HCT116 (cell line): ENCODE results near the gene MYO1G. TPM values are rescaled to one million over a fixed set of nuclear protein-coding genes. Genes with fewer than 3 reads are reported as not detected.

Experiments used
- ATAC-seq: fragments of 200-7000 bp; cut with Tn5 transposase; 2 replicates; pipeline ENCODE4 v1.9.1; 2020; ENCODE audit warnings: mild to moderate bottlenecking, moderate library complexity
- BruUV-seq: library from RNA; stranded (reverse); fragments of 400-500 nt; replicated peaks from 2 replicates; lab custom pipeline; 2021; lab: Mats Ljungman, UMichigan
- CTCF ChIA-PET: fragments of 300-600 bp; sonication (Branson Sonifier 250); formaldehyde crosslinking; loops from one replicate; lab custom pipeline; 2021; ENCODE audit warnings: antibody characterized with exemption; lab: Charles Lee
- POLR2A ChIA-PET: fragments of 300-600, 350-600 bp; sonication (Branson Sonifier 250); formaldehyde crosslinking; loops from one replicate; lab custom pipeline; 2021; ENCODE audit warnings: antibody characterized with exemption; lab: Charles Lee
- RAD21 ChIA-PET, 2 experiments: fragments of 300-600 bp; sonication (Branson Sonifier 250); formaldehyde crosslinking; loops; one replicate each; lab custom pipeline; 2023; ENCODE audit warnings: low total read pairs in 2 of 2; ENCODE audit not compliant: uncharacterized antibody in 2 of 2, unreplicated experiment in 2 of 2, low non-redundant PET in 1 of 2; lab: Charles Lee
- DNase-seq: peaks from one replicate; pipeline ENCODE4 v3.0.0-alpha.2; 2010; ENCODE audit warnings: low read depth, low spot score
- H2AFZ ChIP-seq: fragments of 200-600 bp; shearing (Covaris generic), sonication (generic); 2 replicates; pipeline ENCODE4 v1.6.1; 2017; ENCODE audit warnings: low read depth, mixed run types, mixed read lengths, antibody characterized with exemption, low read length; ENCODE audit not compliant: poor library complexity, severe bottlenecking
- H3K27ac ChIP-seq: 2 replicates; pipeline ENCODE4 v1.5.1; 2012; ENCODE audit warnings: low read depth, low read length
- H3K27me3 ChIP-seq: fragments of 200-600 bp; sonication (generic); 2 replicates; pipeline ENCODE4 v1.6.1; 2016; ENCODE audit warnings: mixed run types, low read length, mixed read lengths; ENCODE audit not compliant: insufficient read depth
- H3K36me3 ChIP-seq, 2 experiments: fragments of 200-500 bp in 1 of 2; fragments of 200-600 bp in 1 of 2; sonication (Bioruptor generic) in 1 of 2; sonication (generic) in 1 of 2; 2 replicates each; pipeline versions ENCODE4 v1.5.1 to v1.6.1; 2014 to 2016; ENCODE audit warnings: low read length in 2 of 2, inconsistent platforms in 1 of 2, mixed read lengths in 1 of 2, mixed run types in 1 of 2; ENCODE audit not compliant: insufficient read depth in 2 of 2, control insufficient read depth in 1 of 2
- H3K4me1 ChIP-seq, 2 experiments: fragments of 200-600 bp in 1 of 2; sonication (generic) in 1 of 2; 2 replicates each; pipeline versions ENCODE4 v1.5.1 to v1.6.1; 2012 to 2017; ENCODE audit warnings: low read length in 2 of 2, inconsistent platforms in 1 of 2, mild to moderate bottlenecking in 1 of 2, mixed read lengths in 1 of 2, mixed run types in 1 of 2, moderate library complexity in 1 of 2; ENCODE audit not compliant: insufficient read depth in 2 of 2, control insufficient read depth in 1 of 2
- H3K4me2 ChIP-seq: fragments of 200-600 bp; sonication (generic); 2 replicates; pipeline ENCODE4 v1.6.1; 2017; ENCODE audit warnings: mixed run types, low read length, mixed read lengths
- H3K4me3 ChIP-seq, 2 experiments: fragments of 200-600 bp in 1 of 2; sonication (generic) in 1 of 2; replicated peaks in 1 of 2; 2 replicates each; pipeline ENCODE4 v1.5.1; 2011 to 2016; ENCODE audit warnings: low read length in 2 of 2, control low read depth in 1 of 2, low read depth in 1 of 2, mild to moderate bottlenecking in 1 of 2, mixed read lengths in 1 of 2, mixed run types in 1 of 2
- H3K79me2 ChIP-seq: fragments of 200-600 bp; sonication (generic); 2 replicates; pipeline ENCODE4 v1.6.1; 2017; ENCODE audit warnings: mild to moderate bottlenecking, mixed run types, low read length, moderate library complexity, mixed read lengths; ENCODE audit not compliant: insufficient read depth
- H3K9ac ChIP-seq: fragments of 200-600 bp; sonication (generic); 2 replicates; pipeline ENCODE4 v1.6.1; 2016; ENCODE audit warnings: low read length, mixed read lengths
- H3K9me2 ChIP-seq: fragments of 200-600 bp; sonication (generic), shearing (Covaris generic); 2 replicates; pipeline ENCODE4 v1.6.1; 2017; ENCODE audit warnings: mixed run types, mild to moderate bottlenecking, moderate library complexity; ENCODE audit not compliant: insufficient read depth
- H3K9me3 ChIP-seq, 2 experiments: fragments of 200-500 bp in 1 of 2; fragments of 200-600 bp in 1 of 2; sonication (Bioruptor generic) in 1 of 2; sonication (generic) in 1 of 2; 2 replicates each; pipeline ENCODE4 v1.6.1; 2014 to 2017; ENCODE audit warnings: low read length in 2 of 2, mixed read lengths in 2 of 2, inconsistent platforms in 1 of 2, low read depth in 1 of 2, mild to moderate bottlenecking in 1 of 2, mixed run types in 1 of 2, moderate library complexity in 1 of 2; ENCODE audit not compliant: control insufficient read depth in 1 of 2, insufficient read depth in 1 of 2
- H4K20me1 ChIP-seq: fragments of 200-600 bp; sonication (generic), shearing (Covaris generic); 2 replicates; pipeline ENCODE4 v1.6.1; 2017; ENCODE audit warnings: mixed run types, mild to moderate bottlenecking, moderate library complexity; ENCODE audit not compliant: insufficient read depth
- CBX3 ChIP-seq: IDR thresholded peaks from 2 replicates; pipeline ENCODE4 v1.6.1; 2012; ENCODE audit warnings: low read depth
- ELF1 ChIP-seq: IDR thresholded peaks from 2 replicates; pipeline ENCODE4 v1.6.1; 2012; ENCODE audit warnings: low read depth, borderline replicate concordance
- EZH2phosphoT487 ChIP-seq: fragments of 200-600 bp; IDR thresholded peaks from 2 replicates; pipeline ENCODE4 v1.6.1; 2018; ENCODE audit warnings: antibody characterized with exemption, borderline replicate concordance
- JUND ChIP-seq: IDR thresholded peaks from 2 replicates; pipeline ENCODE4 v1.6.1; 2012
- POLR2A ChIP-seq: IDR thresholded peaks from 2 replicates; pipeline ENCODE4 v1.7.0; 2011; ENCODE audit warnings: borderline replicate concordance; ENCODE audit not compliant: insufficient read depth, insufficient read length; ENCODE audit errors: extremely low read depth
- SP1 ChIP-seq: IDR thresholded peaks from 2 replicates; pipeline ENCODE4 v1.6.1; 2012; ENCODE audit warnings: low read depth
- SRF ChIP-seq: IDR thresholded peaks from 2 replicates; pipeline ENCODE4 v1.6.1; 2012; ENCODE audit warnings: low read depth
- YY1 ChIP-seq: IDR thresholded peaks from 2 replicates; pipeline ENCODE4 v1.6.1; 2011; ENCODE audit warnings: low read length, low read depth, moderate library complexity, mild to moderate bottlenecking; ENCODE audit not compliant: insufficient replicate concordance; ENCODE audit errors: extremely low read depth
- ZFX ChIP-seq: fragments of 450-650 bp; IDR thresholded peaks from 2 replicates; pipeline ENCODE4 v1.6.1; 2017
- intact Hi-C: fragments of 100-400 bp; cut with micrococcal nuclease; formaldehyde crosslinking; loops from 2 replicates; pipeline ENCODE4 v1.10.0; 2022
- total RNA-seq: library from RNA; stranded (reverse); gene quantifications from one replicate; pipeline ENCODE4 v1.2.1, GENCODE V29; 2021; ENCODE audit not compliant: unreplicated experiment
- TF ChIP-seq, protein P1 (sequence below): IDR thresholded peaks from 2 replicates; pipeline ENCODE4 v1.6.1; 2012; ENCODE audit warnings: low read depth
- TF ChIP-seq, protein P2 (sequence below): IDR thresholded peaks from 2 replicates; pipeline ENCODE4 v1.6.1; 2012
- TF ChIP-seq, protein P3 (sequence below): IDR thresholded peaks from 2 replicates; pipeline ENCODE4 v1.6.1; 2011; ENCODE audit warnings: mild to moderate bottlenecking, low read length, moderate library complexity; ENCODE audit not compliant: insufficient replicate concordance; ENCODE audit errors: extremely low read depth
- TF ChIP-seq, protein P4 (sequence below), 3 experiments: fragments of 200-600 bp in 1 of 3; sonication (generic) in 1 of 3; IDR thresholded peaks in 2 of 3; conservative IDR thresholded peaks in 1 of 3; 2 replicates each; pipeline ENCODE4 v1.5.1; 2012 to 2017; ENCODE audit warnings: low read depth in 2 of 3, low read length in 2 of 3, antibody characterized with exemption in 1 of 3, borderline replicate concordance in 1 of 3, control low read depth in 1 of 3, mild to moderate bottlenecking in 1 of 3, mixed read lengths in 1 of 3, mixed run types in 1 of 3, moderate library complexity in 1 of 3; ENCODE audit not compliant: insufficient read depth in 1 of 3

MYO1G gene
- total RNA-seq, 1 experiment from 2014 or later, result 0.74 TPM

DNA sequence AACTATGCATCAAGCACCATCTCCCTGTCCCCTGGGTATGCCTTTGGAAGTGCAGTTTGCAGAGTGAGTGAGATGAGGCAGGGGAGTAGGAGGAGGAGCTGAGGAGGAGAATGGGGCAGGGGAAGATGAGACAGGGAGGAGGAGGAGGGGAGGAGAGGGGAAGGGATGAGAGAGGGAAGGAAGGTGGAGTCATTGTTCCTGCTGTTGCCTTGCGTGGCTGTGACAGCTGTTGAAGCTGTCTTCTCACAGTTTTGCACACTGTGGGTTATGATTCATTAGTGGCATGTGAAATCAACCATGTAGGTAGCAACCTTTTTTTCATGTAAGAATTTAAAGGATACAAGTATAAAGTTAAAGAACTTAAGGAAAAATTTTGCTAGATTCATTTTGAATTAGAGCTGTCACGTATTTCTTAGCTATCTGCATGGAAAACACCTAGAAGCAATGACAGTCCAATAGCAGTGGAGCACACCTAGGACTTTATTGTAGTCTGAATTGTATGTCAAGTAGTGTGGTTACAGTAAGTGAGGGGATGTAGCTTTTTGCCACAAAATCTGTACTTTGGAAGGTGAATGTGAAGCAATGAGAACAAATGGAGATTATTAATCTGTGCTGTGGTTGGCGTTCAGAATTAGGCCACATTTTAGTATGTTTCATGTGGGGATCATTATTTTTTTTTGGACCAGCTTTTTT, 42.9 kb upstream of the MYO1G start (continued):
- TF ChIP-seq, protein P1, sequence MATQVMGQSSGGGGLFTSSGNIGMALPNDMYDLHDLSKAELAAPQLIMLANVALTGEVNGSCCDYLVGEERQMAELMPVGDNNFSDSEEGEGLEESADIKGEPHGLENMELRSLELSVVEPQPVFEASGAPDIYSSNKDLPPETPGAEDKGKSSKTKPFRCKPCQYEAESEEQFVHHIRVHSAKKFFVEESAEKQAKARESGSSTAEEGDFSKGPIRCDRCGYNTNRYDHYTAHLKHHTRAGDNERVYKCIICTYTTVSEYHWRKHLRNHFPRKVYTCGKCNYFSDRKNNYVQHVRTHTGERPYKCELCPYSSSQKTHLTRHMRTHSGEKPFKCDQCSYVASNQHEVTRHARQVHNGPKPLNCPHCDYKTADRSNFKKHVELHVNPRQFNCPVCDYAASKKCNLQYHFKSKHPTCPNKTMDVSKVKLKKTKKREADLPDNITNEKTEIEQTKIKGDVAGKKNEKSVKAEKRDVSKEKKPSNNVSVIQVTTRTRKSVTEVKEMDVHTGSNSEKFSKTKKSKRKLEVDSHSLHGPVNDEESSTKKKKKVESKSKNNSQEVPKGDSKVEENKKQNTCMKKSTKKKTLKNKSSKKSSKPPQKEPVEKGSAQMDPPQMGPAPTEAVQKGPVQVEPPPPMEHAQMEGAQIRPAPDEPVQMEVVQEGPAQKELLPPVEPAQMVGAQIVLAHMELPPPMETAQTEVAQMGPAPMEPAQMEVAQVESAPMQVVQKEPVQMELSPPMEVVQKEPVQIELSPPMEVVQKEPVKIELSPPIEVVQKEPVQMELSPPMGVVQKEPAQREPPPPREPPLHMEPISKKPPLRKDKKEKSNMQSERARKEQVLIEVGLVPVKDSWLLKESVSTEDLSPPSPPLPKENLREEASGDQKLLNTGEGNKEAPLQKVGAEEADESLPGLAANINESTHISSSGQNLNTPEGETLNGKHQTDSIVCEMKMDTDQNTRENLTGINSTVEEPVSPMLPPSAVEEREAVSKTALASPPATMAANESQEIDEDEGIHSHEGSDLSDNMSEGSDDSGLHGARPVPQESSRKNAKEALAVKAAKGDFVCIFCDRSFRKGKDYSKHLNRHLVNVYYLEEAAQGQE, result no peak
- TF ChIP-seq EZH2phosphoT487, result no peak
- TF ChIP-seq SP1, result no peak
- no peak for TF ChIP-seq SRF
- TF ChIP-seq POLR2A, result no peak
- TF ChIP-seq ZFX, result no peak
- no peak for TF ChIP-seq YY1
- TF ChIP-seq, protein P2, sequence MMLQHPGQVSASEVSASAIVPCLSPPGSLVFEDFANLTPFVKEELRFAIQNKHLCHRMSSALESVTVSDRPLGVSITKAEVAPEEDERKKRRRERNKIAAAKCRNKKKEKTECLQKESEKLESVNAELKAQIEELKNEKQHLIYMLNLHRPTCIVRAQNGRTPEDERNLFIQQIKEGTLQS, result no peak
- TF ChIP-seq CBX3, result no peak
- TF ChIP-seq, all 23 proteins: peak for 0

DNA sequence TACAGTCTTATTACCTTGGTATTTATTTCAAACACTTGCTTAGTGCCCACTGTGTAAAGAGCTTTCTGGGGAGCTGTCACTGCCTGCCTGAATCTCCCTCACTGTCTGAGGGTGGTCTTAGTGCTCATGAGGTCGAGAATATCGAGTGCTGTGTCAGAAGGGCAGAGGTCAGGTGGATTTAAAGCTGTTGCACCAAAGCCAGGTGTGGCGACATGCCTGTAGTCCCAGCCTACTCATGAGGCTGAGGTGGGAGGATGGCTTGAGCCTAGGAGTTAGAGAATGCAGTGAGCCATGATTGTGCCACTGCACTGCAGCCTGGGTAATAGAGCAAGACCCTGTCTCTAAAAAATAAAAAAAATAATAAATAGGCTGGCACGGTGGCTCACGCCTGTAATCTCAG, 42.1 kb upstream of the MYO1G start:
- H3K9me3 ChIP-seq, result peaks cover 0 to 8% of the 10 kb centered on the region in 2 experiments; a peak in 1 of 4 replicates
- POLR2A ChIA-PET, result no interaction called here
- no peak overlapping the region for H3K4me3 ChIP-seq
- no TSS peak for BruUV-seq
- H3K27me3 ChIP-seq, result no peaks in the 10 kb centered on the region
- H3K4me2 ChIP-seq, result no peak overlapping the region
- intact Hi-C loops, result no loop called here
- no peaks in the 10 kb centered on the region for H3K4me1 ChIP-seq
- RAD21 ChIA-PET, result no interaction called here
- no peak for ATAC-seq
- H3K36me3 ChIP-seq, result no peaks in the 10 kb centered on the region
- H3K9me2 ChIP-seq, result no peaks in the 10 kb centered on the region
- H4K20me1 ChIP-seq, result no peaks in the 10 kb centered on the region
- H3K27ac ChIP-seq, result no peak overlapping the region
- CTCF ChIA-PET, result no interaction called here
- H3K79me2 ChIP-seq, result peaks cover 33% of the 10 kb centered on the region
- H3K9ac ChIP-seq, result no peak overlapping the region
- no peak for DNase-seq
- no peak overlapping the region for H2AFZ ChIP-seq
- TF ChIP-seq, protein P3, sequence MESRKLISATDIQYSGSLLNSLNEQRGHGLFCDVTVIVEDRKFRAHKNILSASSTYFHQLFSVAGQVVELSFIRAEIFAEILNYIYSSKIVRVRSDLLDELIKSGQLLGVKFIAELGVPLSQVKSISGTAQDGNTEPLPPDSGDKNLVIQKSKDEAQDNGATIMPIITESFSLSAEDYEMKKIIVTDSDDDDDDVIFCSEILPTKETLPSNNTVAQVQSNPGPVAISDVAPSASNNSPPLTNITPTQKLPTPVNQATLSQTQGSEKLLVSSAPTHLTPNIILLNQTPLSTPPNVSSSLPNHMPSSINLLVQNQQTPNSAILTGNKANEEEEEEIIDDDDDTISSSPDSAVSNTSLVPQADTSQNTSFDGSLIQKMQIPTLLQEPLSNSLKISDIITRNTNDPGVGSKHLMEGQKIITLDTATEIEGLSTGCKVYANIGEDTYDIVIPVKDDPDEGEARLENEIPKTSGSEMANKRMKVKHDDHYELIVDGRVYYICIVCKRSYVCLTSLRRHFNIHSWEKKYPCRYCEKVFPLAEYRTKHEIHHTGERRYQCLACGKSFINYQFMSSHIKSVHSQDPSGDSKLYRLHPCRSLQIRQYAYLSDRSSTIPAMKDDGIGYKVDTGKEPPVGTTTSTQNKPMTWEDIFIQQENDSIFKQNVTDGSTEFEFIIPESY, result no peak
- TF ChIP-seq JUND (no peak), SRF (no peak), ELF1 (no peak)
- TF ChIP-seq, protein P4, sequence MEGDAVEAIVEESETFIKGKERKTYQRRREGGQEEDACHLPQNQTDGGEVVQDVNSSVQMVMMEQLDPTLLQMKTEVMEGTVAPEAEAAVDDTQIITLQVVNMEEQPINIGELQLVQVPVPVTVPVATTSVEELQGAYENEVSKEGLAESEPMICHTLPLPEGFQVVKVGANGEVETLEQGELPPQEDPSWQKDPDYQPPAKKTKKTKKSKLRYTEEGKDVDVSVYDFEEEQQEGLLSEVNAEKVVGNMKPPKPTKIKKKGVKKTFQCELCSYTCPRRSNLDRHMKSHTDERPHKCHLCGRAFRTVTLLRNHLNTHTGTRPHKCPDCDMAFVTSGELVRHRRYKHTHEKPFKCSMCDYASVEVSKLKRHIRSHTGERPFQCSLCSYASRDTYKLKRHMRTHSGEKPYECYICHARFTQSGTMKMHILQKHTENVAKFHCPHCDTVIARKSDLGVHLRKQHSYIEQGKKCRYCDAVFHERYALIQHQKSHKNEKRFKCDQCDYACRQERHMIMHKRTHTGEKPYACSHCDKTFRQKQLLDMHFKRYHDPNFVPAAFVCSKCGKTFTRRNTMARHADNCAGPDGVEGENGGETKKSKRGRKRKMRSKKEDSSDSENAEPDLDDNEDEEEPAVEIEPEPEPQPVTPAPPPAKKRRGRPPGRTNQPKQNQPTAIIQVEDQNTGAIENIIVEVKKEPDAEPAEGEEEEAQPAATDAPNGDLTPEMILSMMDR (IDR thresholded peaks at IDR 0.05 in 2 of 3, conservative IDR thresholded peaks at IDR 0.05 in 1 of 3; ENCODE audit: borderline replicate concordance in 1 of 3, insufficient read depth in 1 of 3, low read depth in 2 of 3, low read length in 2 of 3), result no peak
- TF ChIP-seq, protein P1, result no peak
